Fibroblast of the aortic adventitia (primary cell): ENCODE data around the gene TMEM86B. TPM values are rescaled to one million over a fixed set of nuclear protein-coding genes. Genes with fewer than 3 reads are reported as not detected.
"Not testable (repeated sequence)": the region's sequence is repeated elsewhere in the genome, so short reads cannot be mapped to it uniquely, and the experiment has no call there.

ENCODE experiments used
- DNase-seq: peaks from one replicate; pipeline ENCODE4 v3.0.0-alpha.2; 2010; ENCODE audit warnings: low read depth
- H3K4me3 ChIP-seq: 2 replicates; pipeline ENCODE4 v1.5.1; 2011; ENCODE audit warnings: low read depth, mild to moderate bottlenecking, control low read depth, low read length, moderate library complexity
- total RNA-seq: library from RNA; depleted of rRNA; stranded (reverse); fragments of >200 nt; gene quantifications from 2 replicates; pipeline ENCODE4 v1.2.3, GENCODE V29; 2012; ENCODE audit warnings: low replicate concordance
- TF ChIP-seq, protein P1 (sequence below): IDR thresholded peaks from 2 replicates; pipeline ENCODE4 v1.5.1; 2011; ENCODE audit warnings: mild to moderate bottlenecking, low read length, control low read depth, inconsistent platforms; ENCODE audit not compliant: insufficient read depth

The TMEM86B gene
- total RNA-seq, 1 donor, result 1.8 TPM

DNA sequence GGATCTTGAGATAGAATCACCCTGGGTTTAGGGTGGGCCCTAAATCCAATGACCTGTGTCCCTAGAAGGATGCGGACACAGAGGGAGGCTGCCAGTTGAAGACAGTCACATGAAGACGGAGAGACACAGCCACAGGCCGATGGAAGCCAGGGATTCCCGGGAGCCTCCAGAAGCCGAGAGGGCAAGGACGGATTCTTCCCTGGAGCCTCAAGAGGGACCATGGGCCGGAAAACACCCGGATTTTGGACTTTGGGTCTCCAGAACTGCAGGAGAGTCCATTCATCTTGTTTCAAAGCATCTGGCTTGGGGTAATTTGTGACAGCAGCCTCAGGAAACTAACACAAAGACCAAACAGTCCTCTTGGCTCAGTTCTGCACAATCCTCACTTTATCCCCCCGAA, 2.3 kb downstream of the TMEM86B start:
- TF ChIP-seq, protein P1, sequence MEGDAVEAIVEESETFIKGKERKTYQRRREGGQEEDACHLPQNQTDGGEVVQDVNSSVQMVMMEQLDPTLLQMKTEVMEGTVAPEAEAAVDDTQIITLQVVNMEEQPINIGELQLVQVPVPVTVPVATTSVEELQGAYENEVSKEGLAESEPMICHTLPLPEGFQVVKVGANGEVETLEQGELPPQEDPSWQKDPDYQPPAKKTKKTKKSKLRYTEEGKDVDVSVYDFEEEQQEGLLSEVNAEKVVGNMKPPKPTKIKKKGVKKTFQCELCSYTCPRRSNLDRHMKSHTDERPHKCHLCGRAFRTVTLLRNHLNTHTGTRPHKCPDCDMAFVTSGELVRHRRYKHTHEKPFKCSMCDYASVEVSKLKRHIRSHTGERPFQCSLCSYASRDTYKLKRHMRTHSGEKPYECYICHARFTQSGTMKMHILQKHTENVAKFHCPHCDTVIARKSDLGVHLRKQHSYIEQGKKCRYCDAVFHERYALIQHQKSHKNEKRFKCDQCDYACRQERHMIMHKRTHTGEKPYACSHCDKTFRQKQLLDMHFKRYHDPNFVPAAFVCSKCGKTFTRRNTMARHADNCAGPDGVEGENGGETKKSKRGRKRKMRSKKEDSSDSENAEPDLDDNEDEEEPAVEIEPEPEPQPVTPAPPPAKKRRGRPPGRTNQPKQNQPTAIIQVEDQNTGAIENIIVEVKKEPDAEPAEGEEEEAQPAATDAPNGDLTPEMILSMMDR, result no peak
- no peak for DNase-seq
- H3K4me3 ChIP-seq, result no peak overlapping the region

DNA sequence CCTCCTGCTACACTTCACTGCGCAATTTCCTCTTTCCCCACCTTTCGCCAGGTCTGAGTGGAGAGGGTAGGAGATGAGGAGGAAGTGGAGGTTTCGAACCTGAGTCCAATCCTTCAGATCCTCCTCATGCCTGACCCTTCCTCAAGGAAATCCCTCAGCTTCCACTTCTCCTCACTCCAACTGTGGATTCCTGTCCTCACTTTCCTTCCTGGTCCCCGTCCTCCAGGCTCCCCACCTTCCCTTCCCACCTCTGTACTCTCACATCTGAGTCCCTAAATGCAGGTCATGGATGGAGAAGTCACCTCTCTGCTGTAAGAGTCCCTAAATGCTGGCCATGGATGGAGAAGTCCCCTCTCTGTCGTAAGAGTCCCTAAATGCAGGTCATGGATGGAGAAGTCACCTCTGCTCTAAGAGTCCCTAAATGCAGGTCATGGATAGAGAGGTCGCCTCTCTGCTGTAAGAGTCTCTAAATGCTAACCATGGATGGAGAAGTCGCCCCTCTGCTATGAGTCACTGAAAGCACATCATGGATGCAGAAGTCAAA, 3.1 kb downstream of the TMEM86B start:
- TF ChIP-seq, protein P1, result no peak
- H3K4me3 ChIP-seq, result no peak overlapping the region
- no peak for DNase-seq

DNA sequence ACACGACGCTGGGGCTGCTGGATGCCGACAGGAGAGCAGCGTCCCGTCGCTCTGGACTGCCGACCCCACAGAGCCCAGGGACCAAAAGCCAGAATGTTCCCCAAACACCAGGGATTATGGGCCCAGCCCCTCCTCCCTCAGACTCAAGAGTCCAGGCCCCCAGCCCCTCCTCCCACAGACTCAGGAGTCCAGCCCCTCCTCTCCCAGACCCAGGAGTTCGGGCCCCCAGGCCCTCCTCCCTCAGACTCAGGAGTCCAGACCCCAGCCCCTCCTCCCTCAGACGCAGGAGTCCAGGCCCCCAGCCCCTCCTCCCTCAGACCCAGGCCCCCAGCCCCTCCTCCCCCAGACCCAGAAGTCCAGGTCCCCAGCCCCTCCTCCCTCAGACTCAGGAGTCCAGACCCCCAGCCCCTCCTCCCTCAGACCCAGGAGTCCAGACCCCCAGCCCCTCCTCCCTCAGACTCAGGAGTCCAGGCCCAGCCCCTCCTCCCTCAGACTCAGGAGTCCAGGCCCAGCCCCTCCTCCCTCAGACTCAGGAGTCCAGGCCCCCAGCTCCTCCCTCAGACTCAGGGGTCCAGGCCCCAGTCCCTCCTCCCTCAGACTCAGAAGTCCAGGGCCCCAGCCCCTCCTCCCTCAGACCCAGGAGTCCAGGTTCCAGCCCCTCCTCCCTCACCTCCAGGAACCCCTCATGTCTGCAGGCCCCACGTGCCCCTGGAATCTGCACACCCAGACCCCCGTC, 3.7 kb downstream of the TMEM86B start:
- not testable (repeated sequence) for DNase-seq, H3K4me3 ChIP-seq

GRCh38 chr19:55224038-55224665, 4.4 kb downstream of the TMEM86B start:
- DNase-seq, result no peak
- H3K4me3 ChIP-seq, result no peak overlapping the region
- TF ChIP-seq, protein P1, result no peak

DNA sequence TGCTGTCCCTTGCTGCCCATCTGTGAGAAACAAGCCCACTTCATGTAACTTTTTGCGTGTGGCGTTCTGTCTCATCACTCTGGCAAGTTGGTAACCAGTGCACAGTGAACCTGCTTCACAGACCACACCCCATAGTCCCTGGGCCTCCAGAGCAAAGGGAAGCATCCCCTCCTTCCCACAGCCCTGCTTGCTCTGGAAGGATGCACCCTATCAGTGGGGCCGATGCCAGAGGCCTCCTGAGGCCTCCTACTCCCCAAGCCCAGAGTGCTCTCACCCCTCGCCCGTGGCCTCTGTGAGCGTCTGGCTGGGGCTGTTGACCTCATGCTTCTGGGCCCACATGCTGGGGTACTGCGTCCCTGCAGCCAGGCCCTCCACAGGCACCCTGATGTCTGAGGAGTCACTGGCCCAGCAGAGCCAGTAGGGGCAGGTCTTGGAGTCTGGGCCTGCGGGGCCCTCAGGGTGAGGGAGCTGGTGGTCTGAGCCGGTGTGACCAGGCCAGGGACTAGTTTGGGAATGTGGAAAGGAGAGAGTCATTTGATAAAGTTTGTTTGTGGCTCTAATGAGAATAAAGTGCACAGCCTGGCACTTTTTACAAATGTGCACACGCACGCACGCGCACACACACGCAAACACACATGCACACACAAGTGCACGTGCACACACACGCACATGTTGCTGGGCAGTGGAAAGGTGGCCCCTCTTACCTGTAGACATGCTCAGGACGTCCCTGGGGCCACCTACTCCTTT, 5.1 kb downstream of the TMEM86B start:
- no peak overlapping the region for H3K4me3 ChIP-seq
- DNase-seq, result no peak
- TF ChIP-seq, protein P1, result no peak

DNA sequence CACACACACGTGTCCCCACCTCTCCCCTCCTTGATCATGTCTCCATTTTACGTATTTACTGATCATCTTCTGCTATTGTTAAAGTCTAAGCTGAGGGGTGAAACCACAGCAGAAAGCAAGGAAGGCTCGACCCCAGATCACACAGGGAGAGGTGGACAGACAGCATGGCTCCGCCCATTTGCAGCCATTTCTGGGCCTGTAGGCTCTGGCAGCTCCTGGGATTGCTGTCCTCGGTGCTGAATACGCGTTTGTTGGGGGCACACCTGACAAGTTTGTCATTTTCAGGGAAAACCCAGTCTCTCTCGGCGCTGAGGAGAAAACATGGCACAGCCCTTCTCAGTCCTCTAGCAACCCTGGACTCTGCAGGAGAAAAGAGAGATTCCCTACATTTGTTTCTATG, 8.0 kb downstream of the TMEM86B start:
- TF ChIP-seq, protein P1, result no peak
- DNase-seq, result no peak
- H3K4me3 ChIP-seq, result no peak overlapping the region
